CD14-positive monocyte (primary cell): ENCODE results near the gene HTR6. TPM values are rescaled to one million over a fixed set of nuclear protein-coding genes. Genes with fewer than 3 reads are reported as not detected.
A peak's percentile ranks its signal among the peaks of the same experiment; 100 is the strongest.

Experiments
- DNase-seq, 3 donors: peaks; one replicate each; pipeline ENCODE4 v3.0.0-alpha.2; 2011 to 2022
- H2AFZ ChIP-seq: 2 replicates; pipeline ENCODE4 v1.6.0; 2012; ENCODE audit warnings: mild to moderate bottlenecking, low read depth, low read length, inconsistent platforms; ENCODE audit not compliant: insufficient read depth, poor library complexity, severe bottlenecking
- H3K27ac ChIP-seq, 2 donors: 1 replicate in 1 of 2; 2 replicates in 1 of 2; pipeline ENCODE4 v1.5.1; 2012 to 2013; ENCODE audit warnings: low read length in 2 of 2, control low read depth in 1 of 2, inconsistent platforms in 1 of 2, low read depth in 1 of 2, mild to moderate bottlenecking in 1 of 2
- H3K27me3 ChIP-seq, 2 donors: one replicate each; pipeline versions ENCODE4 v1.6.0 to v1.6.1; 2011 to 2013; ENCODE audit warnings: low read length in 2 of 2; ENCODE audit not compliant: control insufficient read depth in 2 of 2, insufficient read depth in 2 of 2
- H3K36me3 ChIP-seq, 2 donors: replicated peaks in 1 of 2; 1 replicate in 1 of 2; 2 replicates in 1 of 2; pipeline versions ENCODE4 v1.5.1 to v1.6.1; 2012 to 2013; ENCODE audit warnings: low read length in 2 of 2, control low read depth in 1 of 2, inconsistent platforms in 1 of 2, mild to moderate bottlenecking in 1 of 2; ENCODE audit not compliant: insufficient read depth in 2 of 2, control insufficient read depth in 1 of 2
- H3K4me1 ChIP-seq, 2 donors: 1 replicate in 1 of 2; 2 replicates in 1 of 2; pipeline versions ENCODE4 v1.5.1 to v1.6.1; 2012 to 2013; ENCODE audit warnings: low read length in 2 of 2, control low read depth in 1 of 2, inconsistent platforms in 1 of 2, mild to moderate bottlenecking in 1 of 2, moderate library complexity in 1 of 2; ENCODE audit not compliant: insufficient read depth in 2 of 2, control insufficient read depth in 1 of 2
- H3K4me2 ChIP-seq: replicated peaks from 2 replicates; pipeline ENCODE3; 2012; ENCODE audit warnings: low read length, moderate library complexity, mild to moderate bottlenecking; ENCODE audit not compliant: poor library complexity, severe bottlenecking; ENCODE audit errors: extremely low read depth
- H3K4me3 ChIP-seq, 3 experiments: fragments of 200-600 bp in 1 of 3; sonication (generic) in 1 of 3; replicated peaks in 1 of 3; 1 replicate in 2 of 3; 2 replicates in 1 of 3; pipeline ENCODE4 v1.5.1; 2011 to 2013; ENCODE audit warnings: low read length in 3 of 3, mild to moderate bottlenecking in 3 of 3, control low read depth in 2 of 3, low read depth in 2 of 3, inconsistent platforms in 1 of 3, moderate library complexity in 1 of 3
- H3K79me2 ChIP-seq: 2 replicates; pipeline ENCODE4 v1.6.0; 2012; ENCODE audit warnings: mild to moderate bottlenecking, control low read depth, inconsistent platforms, low read length, moderate library complexity; ENCODE audit not compliant: insufficient read depth
- H3K9ac ChIP-seq: 2 replicates; pipeline ENCODE4 v1.6.0; 2017; ENCODE audit warnings: low read length, mild to moderate bottlenecking; ENCODE audit not compliant: insufficient read depth, poor library complexity, severe bottlenecking
- H3K9me3 ChIP-seq, 2 donors: replicated peaks in 1 of 2; 1 replicate in 1 of 2; 2 replicates in 1 of 2; pipeline versions ENCODE4 v1.5.1 to v1.6.1; 2012 to 2013; ENCODE audit warnings: low read length in 2 of 2, control low read depth in 1 of 2; ENCODE audit not compliant: control insufficient read depth in 1 of 2, insufficient read depth in 1 of 2
- H4K20me1 ChIP-seq: 2 replicates; pipeline ENCODE4 v1.6.0; 2012; ENCODE audit warnings: mild to moderate bottlenecking, low read length, control low read depth, moderate library complexity; ENCODE audit not compliant: insufficient read depth
- H3K27ac Mint-ChIP-seq, 7 donors: one replicate each; pipeline ENCODE4 v1.8.0; 2020; ENCODE audit warnings: mild to moderate bottlenecking in 7 of 7, mixed read lengths in 7 of 7, moderate library complexity in 6 of 7, inconsistent platforms in 2 of 7
- H3K27me3 Mint-ChIP-seq, 3 donors: one replicate each; pipeline ENCODE4 v1.8.0; 2021 to 2022; ENCODE audit warnings: low read depth in 3 of 3, mild to moderate bottlenecking in 3 of 3, mixed read lengths in 3 of 3, moderate library complexity in 3 of 3, inconsistent platforms in 1 of 3
- H3K36me3 Mint-ChIP-seq, 2 donors: one replicate each; pipeline ENCODE4 v1.8.0; 2020; ENCODE audit warnings: mixed read lengths in 2 of 2, inconsistent platforms in 1 of 2, mild to moderate bottlenecking in 1 of 2
- H3K4me1 Mint-ChIP-seq: one replicate; pipeline ENCODE4 v1.8.0; 2020; ENCODE audit warnings: mild to moderate bottlenecking, mixed read lengths
- H3K4me3 Mint-ChIP-seq, 2 donors: one replicate each; pipeline ENCODE4 v1.8.0; 2020; ENCODE audit warnings: mild to moderate bottlenecking in 2 of 2, mixed read lengths in 2 of 2, moderate library complexity in 1 of 2
- H3K9me3 Mint-ChIP-seq, 7 donors: one replicate each; pipeline ENCODE4 v1.8.0; 2020 to 2022; ENCODE audit warnings: mixed read lengths in 7 of 7, mild to moderate bottlenecking in 6 of 7, moderate library complexity in 6 of 7, inconsistent platforms in 2 of 7
- WGBS: methylation state at CpG from one replicate; pipeline ENCODE4 v1.1.5; 2013; ENCODE audit warnings: missing lambda C conversion rate; ENCODE audit not compliant: insufficient coverage; 5-methylcytosine and 5-hydroxymethylcytosine counted together
- intact Hi-C, 2 donors: fragments of 100-400 bp; cut with micrococcal nuclease; formaldehyde crosslinking; loops; one replicate each; pipeline versions ENCODE4 v1.15.0 to v1.15.1; 2023
- polyA plus RNA-seq, 3 donors: library from polyadenylated mRNA; depleted of rRNA in 1 of 3; unstranded in 2 of 3; stranded (reverse) in 1 of 3; fragments of 300-500 nt in 2 of 3; fragments of >200 nt in 1 of 3; fragmentation: Illumina TruSeq in 2 of 3; gene quantifications; 1 replicate in 2 of 3; 2 replicates in 1 of 3; pipeline ENCODE4 v1.2.3, GENCODE V29; 2012 to 2021
- TF ChIP-seq, protein P1 (sequence below): fragments of 200-600 bp; IDR thresholded peaks from one replicate; pipeline ENCODE4 v1.8.0; 2022; ENCODE audit warnings: antibody characterized with exemption, mild to moderate bottlenecking

HTR6 gene
- polyA plus RNA-seq, 3 donors = not detected

DNA sequence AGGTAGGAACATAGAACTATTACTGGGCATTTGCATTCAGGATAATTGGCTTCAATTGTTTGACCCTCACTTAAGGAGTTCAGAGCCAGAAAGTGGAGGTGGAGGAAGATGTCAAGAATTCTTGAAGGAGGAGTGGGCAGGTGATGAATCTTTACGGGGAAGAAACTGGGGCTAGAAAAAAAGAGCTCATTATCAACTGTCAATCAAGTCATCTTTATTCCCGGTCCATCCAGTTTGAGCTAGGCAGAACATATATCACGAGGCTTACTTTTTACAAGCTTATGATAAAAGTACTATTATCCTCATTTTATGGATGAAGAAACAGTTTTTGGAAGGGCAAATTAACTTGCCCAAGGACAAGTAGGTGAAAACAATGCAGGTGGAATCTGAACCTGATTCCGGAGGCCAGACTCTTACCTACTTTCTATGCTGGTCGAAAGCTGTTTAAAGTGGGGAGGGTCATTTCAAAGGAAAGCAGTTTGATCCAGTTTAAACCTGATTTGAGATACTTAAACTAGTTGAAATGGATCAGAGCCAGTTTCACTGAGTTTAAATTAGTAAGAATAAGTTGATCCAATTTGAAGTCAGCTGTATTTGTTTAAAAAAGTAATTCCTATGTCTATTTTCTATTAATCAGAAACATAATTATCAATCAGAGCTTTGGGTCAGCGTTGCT, 33.8 kb upstream of the HTR6 start:
- no peaks in the 10 kb centered on the region for H3K4me1 ChIP-seq
- H2AFZ ChIP-seq = no peak overlapping the region
- peak overlapping the region in 1 of 7 donors; percentile 6 for H3K27ac Mint-ChIP-seq
- H3K9ac ChIP-seq = no peak overlapping the region
- peaks cover 29 to 34% of the 10 kb centered on the region in 2 donors for H3K36me3 Mint-ChIP-seq
- H3K27ac ChIP-seq = no peak overlapping the region
- no peak overlapping the region for H3K4me3 ChIP-seq
- no peaks in the 10 kb centered on the region for H3K4me1 Mint-ChIP-seq
- intact Hi-C loops = no loop called here
- no peak overlapping the region for H3K4me3 Mint-ChIP-seq
- peaks cover 3% of the 10 kb centered on the region for H4K20me1 ChIP-seq
- 100% methylated on average over 1 of the region's 6 CpGs for whole genome bisulfite sequencing
- H3K4me2 ChIP-seq = no peak overlapping the region
- TF ChIP-seq, protein P1, sequence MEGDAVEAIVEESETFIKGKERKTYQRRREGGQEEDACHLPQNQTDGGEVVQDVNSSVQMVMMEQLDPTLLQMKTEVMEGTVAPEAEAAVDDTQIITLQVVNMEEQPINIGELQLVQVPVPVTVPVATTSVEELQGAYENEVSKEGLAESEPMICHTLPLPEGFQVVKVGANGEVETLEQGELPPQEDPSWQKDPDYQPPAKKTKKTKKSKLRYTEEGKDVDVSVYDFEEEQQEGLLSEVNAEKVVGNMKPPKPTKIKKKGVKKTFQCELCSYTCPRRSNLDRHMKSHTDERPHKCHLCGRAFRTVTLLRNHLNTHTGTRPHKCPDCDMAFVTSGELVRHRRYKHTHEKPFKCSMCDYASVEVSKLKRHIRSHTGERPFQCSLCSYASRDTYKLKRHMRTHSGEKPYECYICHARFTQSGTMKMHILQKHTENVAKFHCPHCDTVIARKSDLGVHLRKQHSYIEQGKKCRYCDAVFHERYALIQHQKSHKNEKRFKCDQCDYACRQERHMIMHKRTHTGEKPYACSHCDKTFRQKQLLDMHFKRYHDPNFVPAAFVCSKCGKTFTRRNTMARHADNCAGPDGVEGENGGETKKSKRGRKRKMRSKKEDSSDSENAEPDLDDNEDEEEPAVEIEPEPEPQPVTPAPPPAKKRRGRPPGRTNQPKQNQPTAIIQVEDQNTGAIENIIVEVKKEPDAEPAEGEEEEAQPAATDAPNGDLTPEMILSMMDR = no peak
- peaks cover 0 to 2% (median 0%) of the 10 kb centered on the region in 7 donors for H3K9me3 Mint-ChIP-seq
- H3K27me3 ChIP-seq = no peaks in the 10 kb centered on the region
- H3K9me3 ChIP-seq = no peaks in the 10 kb centered on the region
- peaks cover 20 to 38% of the 10 kb centered on the region in 2 donors for H3K36me3 ChIP-seq
- no peak for DNase-seq
- peaks cover 0 to 2% (median 1%) of the 10 kb centered on the region in 3 donors for H3K27me3 Mint-ChIP-seq
- no peaks in the 10 kb centered on the region for H3K79me2 ChIP-seq

DNA sequence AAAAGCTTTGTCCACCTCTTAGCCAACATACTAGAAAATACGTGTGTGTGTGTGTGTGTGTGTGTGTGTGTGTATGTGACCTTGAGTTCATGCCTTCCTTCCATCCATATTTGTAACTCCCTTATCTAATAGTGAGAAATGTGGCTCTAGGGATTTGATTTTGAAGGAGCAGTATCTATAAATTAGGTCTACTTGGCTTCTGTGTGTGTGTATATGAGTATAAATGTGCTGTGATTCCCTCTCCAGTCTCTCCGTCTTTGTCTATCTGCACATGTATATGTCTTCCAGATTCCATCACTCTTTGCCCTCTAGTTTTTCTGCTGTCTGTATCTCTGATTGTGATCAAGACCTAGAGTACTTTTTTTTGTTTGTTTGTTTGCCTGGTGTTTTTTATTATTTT, 32.5 kb upstream of the HTR6 start:
- Histone ChIP-seq H4K20me1 (peaks cover 3% of the 10 kb centered on the region), H3K9ac (no peak overlapping the region), H3K27me3 (no peaks in the 10 kb centered on the region), H3K36me3 (peaks cover 6 to 25% of the 10 kb centered on the region in 2 donors), H2AFZ (no peak overlapping the region), H3K27ac (no peak overlapping the region), H3K79me2 (no peaks in the 10 kb centered on the region), H3K4me1 (no peaks in the 10 kb centered on the region), H3K4me3 (no peak overlapping the region), H3K9me3 (no peaks in the 10 kb centered on the region), H3K4me2 (no peak overlapping the region)
- Mint-ChIP-seq H3K4me1 (no peaks in the 10 kb centered on the region), H3K27ac (no peak overlapping the region), H3K9me3 (peaks cover 0 to 4% (median 0%) of the 10 kb centered on the region in 7 donors), H3K4me3 (no peak overlapping the region), H3K36me3 (peaks cover 16 to 20% of the 10 kb centered on the region in 2 donors), H3K27me3 (peaks cover 0 to 2% (median 1%) of the 10 kb centered on the region in 3 donors)
- no peak for DNase-seq
- no CpG with 5 or more reads among the region's 2 CpGs for WGBS
- TF ChIP-seq, protein P1 = no peak
- intact Hi-C loops = no loop called here
